K562 (cell line): ENCODE results near the gene ABCC1. TPM values are rescaled to one million over a fixed set of nuclear protein-coding genes. Genes with fewer than 3 reads are reported as not detected.

ENCODE experiments used
- ARID1B ChIP-seq: fragments of 450-650 bp; IDR thresholded peaks from 2 replicates; pipeline ENCODE4 v1.6.1; 2016; ENCODE audit warnings: antibody characterized with exemption, mild to moderate bottlenecking, inconsistent platforms
- CXXC5 ChIP-seq: fragments of 250-450 bp; sonication (Bioruptor Pico); IDR thresholded peaks from 2 replicates; pipeline ENCODE4 v1.8.0; 2022; ENCODE audit warnings: inconsistent platforms, mild to moderate bottlenecking, moderate library complexity
- FOXK2 ChIP-seq, 2 experiments: fragments of 450-650 bp; IDR thresholded peaks in 1 of 2; conservative IDR thresholded peaks in 1 of 2; 2 replicates each; pipeline ENCODE4 v1.6.1; 2016; ENCODE audit warnings: low read depth in 2 of 2, mild to moderate bottlenecking in 1 of 2
- HDAC2 ChIP-seq: fragments of 450-650 bp; IDR thresholded peaks from 2 replicates; pipeline ENCODE4 v1.6.1; 2016; ENCODE audit warnings: mild to moderate bottlenecking
- KDM1A ChIP-seq, 2 experiments: fragments of 450-650 bp; IDR thresholded peaks; 2 replicates each; pipeline ENCODE4 v1.6.1; 2016; ENCODE audit warnings: mild to moderate bottlenecking in 2 of 2
- LCOR ChIP-seq: sonication (generic); formaldehyde crosslinking; IDR thresholded peaks from 2 replicates; pipeline ENCODE4 v1.8.0; 2022; ENCODE audit warnings: mild to moderate bottlenecking, missing genetic modification reagents
- MAFG ChIP-seq: fragments of 450-650 bp; conservative IDR thresholded peaks from 2 replicates; pipeline ENCODE4 v1.6.1; 2016; ENCODE audit warnings: missing genetic modification characterization, missing compliant biosample characterization
- TAL1 ChIP-seq: fragments of 450-650 bp; IDR thresholded peaks from 2 replicates; pipeline ENCODE4 v1.6.1; 2016; ENCODE audit warnings: mild to moderate bottlenecking
- TRIM28 ChIP-seq: fragments of 450-650 bp; IDR thresholded peaks from 2 replicates; pipeline ENCODE4 v1.6.1; 2017
- ZKSCAN8 ChIP-seq: fragments of 200-800 bp; sonication (Bioruptor generic); IDR thresholded peaks from 2 replicates; pipeline ENCODE4 v1.6.1; 2016; ENCODE audit warnings: missing genetic modification characterization, missing compliant biosample characterization
- ZNF121 ChIP-seq: sonication (generic); formaldehyde crosslinking; conservative IDR thresholded peaks from 2 replicates; pipeline ENCODE4 v1.8.0; 2022; ENCODE audit warnings: missing genetic modification reagents
- ZNF644 ChIP-seq: fragments of 200-800 bp; sonication (Bioruptor generic); IDR thresholded peaks from 2 replicates; pipeline ENCODE4 v1.6.1; 2016; ENCODE audit warnings: low read depth, missing genetic modification characterization, missing compliant biosample characterization
- ZNF77 ChIP-seq: fragments of 250-450 bp; sonication (Bioruptor Pico); IDR thresholded peaks from 2 replicates; pipeline ENCODE4 v1.5.0; 2020
- polyA plus RNA-seq, 8 experiments: library from polyadenylated mRNA; depleted of rRNA in 4 of 8; stranded (reverse) in 5 of 8; unstranded in 3 of 8; fragments of >200 nt; fragmentation: Nextera tagmentation in 2 of 8; fragmentation: Illumina TruSeq in 1 of 8; extraction: Ambion mirVana in 2 of 8; extraction: Trizol in 1 of 8; gene quantifications; 2 replicates each; pipeline versions ENCODE4 v1.2.1 to v1.2.3, GENCODE V29; 2011 to 2014; ENCODE audit warnings: inconsistent platforms in 1 of 8, missing spikeins in 1 of 8
- total RNA-seq, 7 experiments: library from RNA; depleted of rRNA in 6 of 7; stranded (reverse); fragments of >200 nt in 6 of 7; fragmentation: Illumina TruSeq in 2 of 7; extraction: Trizol in 2 of 7; gene quantifications; 2 replicates each; pipeline versions ENCODE4 v1.2.1 to v1.2.3, GENCODE V29; 2011 to 2021; ENCODE audit warnings: low replicate concordance in 1 of 7
- TF ChIP-seq, protein P1 (sequence below): fragments of 450-650 bp; IDR thresholded peaks from 2 replicates; pipeline ENCODE4 v1.6.1; 2017; ENCODE audit warnings: antibody characterized with exemption, mild to moderate bottlenecking
- TF ChIP-seq, protein P2 (sequence below): fragments of 250-450 bp; sonication (Bioruptor Pico); IDR thresholded peaks from 2 replicates; pipeline ENCODE4 v1.8.0; 2022; ENCODE audit warnings: moderate library complexity, mild to moderate bottlenecking, inconsistent platforms
- TF ChIP-seq, protein P3 (sequence below): fragments of 250-450 bp; sonication (Bioruptor Pico); IDR thresholded peaks from 2 replicates; pipeline ENCODE4 v1.4.0; 2020; ENCODE audit warnings: borderline replicate concordance
- TF ChIP-seq, protein P4 (sequence below), 2 experiments: fragments of 150-350 bp in 1 of 2; IDR thresholded peaks; 2 replicates each; pipeline ENCODE4 v1.6.1; 2012 to 2016; ENCODE audit warnings: low read depth in 2 of 2, low read length in 2 of 2, mild to moderate bottlenecking in 1 of 2, moderate library complexity in 1 of 2

Gene ABCC1
- total and polyA plus RNA-seq, 9 of the 15 experiments (the other 6 are each of a cell fraction or from before 2014, with no cell fraction given) = 3.9 to 41.6 (median 10.0) TPM

DNA sequence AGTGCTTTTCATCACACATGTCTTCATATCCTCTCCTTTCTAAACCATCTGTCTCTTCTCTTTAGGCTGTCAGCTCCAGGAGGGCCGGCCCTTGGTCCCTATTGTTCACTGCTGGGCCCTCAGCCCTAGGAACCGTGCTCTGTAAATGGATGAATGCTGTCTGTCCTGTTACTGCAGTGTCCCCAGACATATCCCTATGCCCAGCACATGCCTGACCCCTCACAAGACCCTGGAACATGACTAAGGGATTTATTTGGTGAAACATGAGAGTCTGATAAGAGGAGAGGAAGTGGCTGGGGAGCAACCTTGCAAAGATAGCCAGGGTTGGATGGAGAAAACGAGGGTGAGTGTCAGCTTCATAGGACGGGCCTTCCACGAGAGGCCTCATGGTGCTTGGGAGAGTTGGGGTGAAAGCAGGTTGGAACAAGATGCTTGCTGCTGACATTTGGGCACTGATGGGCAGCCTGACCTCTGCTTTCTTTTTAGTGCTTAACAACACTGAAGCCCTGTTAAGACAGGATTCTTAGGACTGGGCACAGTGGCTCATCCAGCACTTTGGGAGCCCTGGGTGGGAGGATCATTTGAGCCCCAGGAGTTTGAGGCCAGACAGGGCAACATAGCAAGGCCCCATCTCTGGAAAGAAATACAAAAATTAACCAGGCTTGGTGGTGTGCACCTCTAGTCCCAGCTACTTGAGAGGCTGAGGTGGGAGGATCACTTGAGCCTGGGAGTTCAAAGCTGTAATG is 39.0 kb downstream of the ABCC1 start (continued):
- peak; percentile 92 for TF ChIP-seq HDAC2
- TF ChIP-seq, protein P1, sequence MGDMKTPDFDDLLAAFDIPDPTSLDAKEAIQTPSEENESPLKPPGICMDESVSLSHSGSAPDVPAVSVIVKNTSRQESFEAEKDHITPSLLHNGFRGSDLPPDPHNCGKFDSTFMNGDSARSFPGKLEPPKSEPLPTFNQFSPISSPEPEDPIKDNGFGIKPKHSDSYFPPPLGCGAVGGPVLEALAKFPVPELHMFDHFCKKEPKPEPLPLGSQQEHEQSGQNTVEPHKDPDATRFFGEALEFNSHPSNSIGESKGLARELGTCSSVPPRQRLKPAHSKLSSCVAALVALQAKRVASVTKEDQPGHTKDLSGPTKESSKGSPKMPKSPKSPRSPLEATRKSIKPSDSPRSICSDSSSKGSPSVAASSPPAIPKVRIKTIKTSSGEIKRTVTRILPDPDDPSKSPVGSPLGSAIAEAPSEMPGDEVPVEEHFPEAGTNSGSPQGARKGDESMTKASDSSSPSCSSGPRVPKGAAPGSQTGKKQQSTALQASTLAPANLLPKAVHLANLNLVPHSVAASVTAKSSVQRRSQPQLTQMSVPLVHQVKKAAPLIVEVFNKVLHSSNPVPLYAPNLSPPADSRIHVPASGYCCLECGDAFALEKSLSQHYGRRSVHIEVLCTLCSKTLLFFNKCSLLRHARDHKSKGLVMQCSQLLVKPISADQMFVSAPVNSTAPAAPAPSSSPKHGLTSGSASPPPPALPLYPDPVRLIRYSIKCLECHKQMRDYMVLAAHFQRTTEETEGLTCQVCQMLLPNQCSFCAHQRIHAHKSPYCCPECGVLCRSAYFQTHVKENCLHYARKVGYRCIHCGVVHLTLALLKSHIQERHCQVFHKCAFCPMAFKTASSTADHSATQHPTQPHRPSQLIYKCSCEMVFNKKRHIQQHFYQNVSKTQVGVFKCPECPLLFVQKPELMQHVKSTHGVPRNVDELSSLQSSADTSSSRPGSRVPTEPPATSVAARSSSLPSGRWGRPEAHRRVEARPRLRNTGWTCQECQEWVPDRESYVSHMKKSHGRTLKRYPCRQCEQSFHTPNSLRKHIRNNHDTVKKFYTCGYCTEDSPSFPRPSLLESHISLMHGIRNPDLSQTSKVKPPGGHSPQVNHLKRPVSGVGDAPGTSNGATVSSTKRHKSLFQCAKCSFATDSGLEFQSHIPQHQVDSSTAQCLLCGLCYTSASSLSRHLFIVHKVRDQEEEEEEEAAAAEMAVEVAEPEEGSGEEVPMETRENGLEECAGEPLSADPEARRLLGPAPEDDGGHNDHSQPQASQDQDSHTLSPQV = peak; percentile 98
- TF ChIP-seq, protein P2, sequence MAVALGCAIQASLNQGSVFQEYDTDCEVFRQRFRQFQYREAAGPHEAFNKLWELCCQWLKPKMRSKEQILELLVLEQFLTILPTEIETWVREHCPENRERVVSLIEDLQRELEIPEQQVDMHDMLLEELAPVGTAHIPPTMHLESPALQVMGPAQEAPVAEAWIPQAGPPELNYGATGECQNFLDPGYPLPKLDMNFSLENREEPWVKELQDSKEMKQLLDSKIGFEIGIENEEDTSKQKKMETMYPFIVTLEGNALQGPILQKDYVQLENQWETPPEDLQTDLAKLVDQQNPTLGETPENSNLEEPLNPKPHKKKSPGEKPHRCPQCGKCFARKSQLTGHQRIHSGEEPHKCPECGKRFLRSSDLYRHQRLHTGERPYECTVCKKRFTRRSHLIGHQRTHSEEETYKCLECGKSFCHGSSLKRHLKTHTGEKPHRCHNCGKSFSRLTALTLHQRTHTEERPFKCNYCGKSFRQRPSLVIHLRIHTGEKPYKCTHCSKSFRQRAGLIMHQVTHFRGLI (CRISPR knock-in tag) = 0 out of 2 replicates have a peak, but pooled peaks have one; percentile 36
- TF ChIP-seq TRIM28 = peak; percentile 57; the same call in 1 of the 2 replicates
- peak; percentile 62 to 79; a peak in 3 of 4 replicates for TF ChIP-seq FOXK2 (conservative IDR thresholded peaks at IDR 0.05 in 1 of 2, IDR thresholded peaks at IDR 0.05 in 1 of 2; ENCODE audit: low read depth in 2 of 2)
- TF ChIP-seq LCOR (CRISPR knock-in tag) = peak; percentile 67; the same call in 1 of the 2 replicates
- peak; percentile 19; the same call in 1 of the 2 replicates for TF ChIP-seq ZKSCAN8 (CRISPR knock-in tag)
- TF ChIP-seq, protein P3, sequence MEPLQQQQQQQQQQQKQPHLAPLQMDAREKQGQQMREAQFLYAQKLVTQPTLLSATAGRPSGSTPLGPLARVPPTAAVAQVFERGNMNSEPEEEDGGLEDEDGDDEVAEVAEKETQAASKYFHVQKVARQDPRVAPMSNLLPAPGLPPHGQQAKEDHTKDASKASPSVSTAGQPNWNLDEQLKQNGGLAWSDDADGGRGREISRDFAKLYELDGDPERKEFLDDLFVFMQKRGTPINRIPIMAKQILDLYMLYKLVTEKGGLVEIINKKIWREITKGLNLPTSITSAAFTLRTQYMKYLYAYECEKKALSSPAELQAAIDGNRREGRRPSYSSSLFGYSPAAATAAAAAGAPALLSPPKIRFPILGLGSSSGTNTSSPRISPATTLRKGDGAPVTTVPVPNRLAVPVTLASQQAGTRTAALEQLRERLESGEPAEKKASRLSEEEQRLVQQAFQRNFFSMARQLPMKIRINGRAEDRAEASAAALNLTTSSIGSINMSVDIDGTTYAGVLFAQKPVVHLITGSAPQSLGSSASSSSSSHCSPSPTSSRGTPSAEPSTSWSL (CRISPR knock-in tag) = no peak
- TF ChIP-seq ZNF77 (CRISPR knock-in tag) = no peak
- TF ChIP-seq TAL1 = peak; percentile 78
- TF ChIP-seq MAFG = peak; percentile 98
- peak; percentile 83 to 84; a peak in 3 of 4 replicates for TF ChIP-seq KDM1A (IDR thresholded peaks at IDR 0.05)
- TF ChIP-seq, protein P4, sequence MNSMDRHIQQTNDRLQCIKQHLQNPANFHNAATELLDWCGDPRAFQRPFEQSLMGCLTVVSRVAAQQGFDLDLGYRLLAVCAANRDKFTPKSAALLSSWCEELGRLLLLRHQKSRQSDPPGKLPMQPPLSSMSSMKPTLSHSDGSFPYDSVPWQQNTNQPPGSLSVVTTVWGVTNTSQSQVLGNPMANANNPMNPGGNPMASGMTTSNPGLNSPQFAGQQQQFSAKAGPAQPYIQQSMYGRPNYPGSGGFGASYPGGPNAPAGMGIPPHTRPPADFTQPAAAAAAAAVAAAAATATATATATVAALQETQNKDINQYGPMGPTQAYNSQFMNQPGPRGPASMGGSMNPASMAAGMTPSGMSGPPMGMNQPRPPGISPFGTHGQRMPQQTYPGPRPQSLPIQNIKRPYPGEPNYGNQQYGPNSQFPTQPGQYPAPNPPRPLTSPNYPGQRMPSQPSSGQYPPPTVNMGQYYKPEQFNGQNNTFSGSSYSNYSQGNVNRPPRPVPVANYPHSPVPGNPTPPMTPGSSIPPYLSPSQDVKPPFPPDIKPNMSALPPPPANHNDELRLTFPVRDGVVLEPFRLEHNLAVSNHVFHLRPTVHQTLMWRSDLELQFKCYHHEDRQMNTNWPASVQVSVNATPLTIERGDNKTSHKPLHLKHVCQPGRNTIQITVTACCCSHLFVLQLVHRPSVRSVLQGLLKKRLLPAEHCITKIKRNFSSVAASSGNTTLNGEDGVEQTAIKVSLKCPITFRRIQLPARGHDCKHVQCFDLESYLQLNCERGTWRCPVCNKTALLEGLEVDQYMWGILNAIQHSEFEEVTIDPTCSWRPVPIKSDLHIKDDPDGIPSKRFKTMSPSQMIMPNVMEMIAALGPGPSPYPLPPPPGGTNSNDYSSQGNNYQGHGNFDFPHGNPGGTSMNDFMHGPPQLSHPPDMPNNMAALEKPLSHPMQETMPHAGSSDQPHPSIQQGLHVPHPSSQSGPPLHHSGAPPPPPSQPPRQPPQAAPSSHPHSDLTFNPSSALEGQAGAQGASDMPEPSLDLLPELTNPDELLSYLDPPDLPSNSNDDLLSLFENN (IDR thresholded peaks at IDR 0.05; ENCODE audit: low read depth in 2 of 2, low read length in 2 of 2) = peak in 1 of 2 experiments; percentile 27; a peak in 1 of 4 replicates
- peak; percentile 68 for TF ChIP-seq ZNF644 (tag)
- peak; percentile 73 for TF ChIP-seq ZNF121 (CRISPR knock-in tag)
- TF ChIP-seq CXXC5 = peak; percentile 59
- peak; percentile 94 for TF ChIP-seq ARID1B
